Measurements from ENCODE around the gene OSCP1.

Gene OSCP1

DNA sequence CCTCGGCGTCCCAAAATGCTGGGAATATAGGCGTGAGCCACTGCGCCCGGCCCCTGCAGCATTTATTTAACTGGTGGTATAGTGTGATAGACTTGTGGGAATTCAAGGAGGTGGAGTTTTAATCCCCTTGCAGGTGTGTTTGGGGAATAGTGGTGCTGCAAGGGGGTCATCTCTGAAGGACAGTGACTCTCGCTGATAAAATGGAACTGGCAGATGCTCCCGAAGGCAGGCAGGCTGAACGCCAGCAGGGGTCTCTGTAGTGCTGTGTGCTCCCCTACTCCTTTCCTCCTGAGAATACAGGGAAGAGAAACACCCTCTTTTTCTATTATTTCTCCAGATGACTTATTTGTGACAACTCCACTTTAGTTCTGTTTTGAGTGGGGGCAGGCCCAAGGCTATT, 4.0 kb downstream of the OSCP1 start:
- peak; percentile 76 for DNase-seq

DNA sequence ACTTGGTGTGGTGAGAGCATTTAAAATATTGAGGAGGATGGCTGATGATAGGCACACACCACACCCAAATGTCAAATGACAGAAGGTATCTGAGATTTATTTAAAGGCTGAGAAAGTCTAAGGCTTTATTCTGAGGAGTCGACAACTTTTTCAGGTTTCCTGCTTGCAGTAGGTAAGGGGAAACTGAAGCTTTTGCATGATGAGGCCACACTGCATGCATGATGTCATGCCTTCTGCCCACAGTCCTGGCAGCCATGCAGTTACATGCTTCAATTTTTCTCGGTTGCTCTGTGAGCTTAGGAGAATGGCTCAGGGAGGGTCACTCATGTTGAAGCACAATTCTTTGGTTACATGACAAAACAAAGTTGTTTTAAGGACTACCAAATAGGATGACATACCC, 7.0 kb downstream of the OSCP1 start:
- no peak for DNase-seq

DNA sequence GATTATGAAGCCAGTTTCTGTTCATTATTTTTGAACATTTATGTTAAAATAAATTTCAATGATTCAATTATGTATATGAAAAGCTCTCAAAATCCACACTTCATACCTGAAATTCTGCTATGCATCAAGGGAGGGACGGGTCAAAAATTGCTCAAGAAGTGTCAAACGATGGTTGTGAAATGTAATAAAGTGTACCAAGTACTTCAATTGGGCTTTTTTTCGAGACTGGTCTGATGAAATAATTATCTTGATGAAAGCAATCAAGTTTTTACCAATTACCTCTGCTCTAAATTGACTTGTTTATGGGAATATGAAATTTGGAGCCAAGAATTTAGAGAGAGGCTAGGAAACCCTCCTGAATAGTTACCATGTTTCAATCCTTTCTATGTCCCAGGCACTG, 7.9 kb downstream of the OSCP1 start:
- DNase-seq: no peak

DNA sequence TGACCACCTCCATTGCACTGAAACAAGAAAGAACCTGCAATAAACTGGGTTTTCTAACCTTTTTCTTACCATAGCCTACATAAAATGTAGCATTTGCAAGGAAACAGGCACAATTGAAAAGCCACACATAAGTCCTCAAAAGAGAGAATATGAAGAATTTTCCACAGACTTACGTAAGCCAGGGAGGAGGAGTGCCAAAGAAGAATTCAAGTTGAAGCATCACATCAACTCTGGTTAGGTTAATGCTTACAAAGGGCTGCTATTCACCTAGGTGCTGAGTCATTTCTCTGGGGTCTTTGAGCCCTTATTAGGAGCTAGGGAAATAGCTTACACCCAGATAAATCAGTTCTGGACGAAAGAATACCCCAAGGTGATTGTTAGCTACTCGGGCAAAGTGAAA, 9.6 kb downstream of the OSCP1 start:
- no peak for DNase-seq

DNA sequence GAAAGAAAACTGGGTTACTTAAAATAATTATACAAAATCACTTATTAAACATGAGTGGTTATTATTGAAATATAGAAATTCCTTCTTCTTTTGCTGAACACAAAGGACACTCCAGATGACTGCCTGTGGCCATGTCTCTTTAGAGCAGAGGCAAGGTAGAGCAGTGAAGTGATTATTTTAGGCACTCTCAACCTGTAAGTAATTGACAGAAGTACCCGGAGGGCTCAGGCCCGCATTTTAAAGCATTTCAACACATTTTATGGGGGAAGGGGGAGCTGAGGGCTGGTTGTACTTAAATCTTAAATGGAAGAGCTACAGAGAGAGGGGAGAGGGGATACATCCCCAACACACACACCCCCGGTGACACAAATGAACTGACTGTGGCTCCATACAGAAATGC, 10.2 kb downstream of the OSCP1 start:
- DNase-seq: no peak

DNA sequence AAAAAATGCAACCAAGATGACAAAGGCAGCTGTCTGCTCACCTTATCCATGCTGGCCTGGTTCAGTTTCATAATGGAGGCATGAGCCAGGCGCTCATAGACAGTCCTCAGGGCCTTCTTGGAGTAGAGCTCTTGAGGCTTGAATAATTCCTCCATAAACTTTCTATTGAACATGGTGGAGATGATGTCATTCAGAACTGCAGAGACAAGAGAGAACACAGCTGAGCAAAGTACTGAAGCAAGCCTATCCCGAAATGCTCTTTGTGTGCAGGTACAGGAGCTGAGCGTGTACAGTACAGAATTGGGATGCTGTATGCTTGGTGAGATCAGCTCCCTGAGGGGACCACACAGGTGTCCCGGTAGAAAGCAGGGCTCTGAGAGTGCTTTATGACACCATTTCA, 11.5 kb downstream of the OSCP1 start:
- no peak for DNase-seq

DNA sequence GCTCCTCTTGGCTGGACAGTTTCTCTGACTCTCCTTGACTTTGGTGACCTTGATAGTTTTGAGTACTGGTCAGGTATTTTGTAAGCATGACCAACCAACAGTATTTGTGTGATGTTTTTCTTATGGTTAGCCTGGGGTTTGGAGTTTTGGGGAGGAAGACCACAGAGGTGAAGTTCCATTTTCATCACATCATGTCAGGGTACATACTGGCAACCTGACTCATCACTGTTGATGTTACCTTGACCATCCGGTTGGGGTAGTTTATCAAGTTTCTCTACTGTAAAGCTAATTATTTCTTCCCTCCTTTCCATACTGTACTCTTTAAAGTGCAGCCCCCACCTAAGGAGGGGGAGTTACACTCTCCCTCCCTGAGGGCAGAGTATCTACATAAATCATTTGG, 13.4 kb downstream of the OSCP1 start:
- no peak for DNase-seq

DNA sequence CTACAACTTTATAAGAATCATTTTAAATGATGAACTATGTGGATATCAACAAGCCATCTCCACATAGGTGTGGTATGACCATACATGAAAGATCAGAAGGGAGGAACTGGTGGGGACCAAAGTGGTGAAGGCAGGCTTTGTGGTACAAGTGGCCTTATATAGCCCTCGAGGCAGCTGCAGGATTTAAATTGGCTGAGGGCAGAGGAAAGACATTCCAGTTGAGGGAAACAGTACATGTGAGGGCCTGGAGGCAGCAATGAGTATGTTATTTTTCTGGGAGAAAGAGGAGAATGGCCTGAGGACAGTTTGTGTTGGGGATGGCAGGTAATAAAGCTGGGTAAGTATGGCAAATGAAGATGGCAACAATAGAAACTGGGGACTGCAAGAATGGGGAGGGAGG, 17.1 kb downstream of the OSCP1 start:
- no peak for DNase-seq

DNA sequence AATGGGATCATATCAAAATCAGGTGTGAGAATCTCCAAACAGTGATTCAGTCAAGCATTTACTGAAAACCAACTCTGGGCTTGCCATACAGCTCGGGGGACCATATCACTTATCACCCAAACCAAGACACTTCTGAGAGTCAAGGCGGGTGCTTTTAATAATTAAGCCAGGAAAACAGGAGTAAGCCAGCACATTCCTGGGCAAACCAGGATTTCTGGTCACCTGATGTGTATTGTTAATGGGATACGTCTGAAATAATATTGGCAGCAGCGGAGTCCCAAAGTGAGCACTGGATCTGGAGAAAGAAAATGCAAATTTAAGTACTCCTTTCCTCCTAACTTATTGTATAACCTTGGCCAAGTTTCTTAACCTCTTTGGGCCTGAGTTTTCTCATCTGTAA, 17.6 kb downstream of the OSCP1 start:
- no peak for DNase-seq

DNA sequence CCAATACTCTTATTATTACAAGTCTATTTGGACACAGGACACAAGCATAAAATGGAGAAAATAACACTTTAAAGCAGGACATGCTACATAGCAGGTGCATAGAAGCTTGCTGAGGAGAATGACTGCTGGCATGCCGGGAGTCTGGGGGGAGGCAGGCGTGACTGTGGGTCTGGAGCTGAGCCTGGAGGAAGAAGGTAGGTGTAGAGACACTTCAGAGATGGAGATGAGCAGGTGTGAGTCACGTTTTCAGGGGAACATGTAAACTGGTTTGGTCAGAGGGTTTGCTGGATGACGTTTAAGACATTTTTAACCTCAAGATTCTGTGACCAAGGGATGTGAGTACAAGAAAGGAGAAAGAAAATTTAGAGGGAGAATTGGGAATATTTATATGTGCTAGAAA, 24.5 kb downstream of the OSCP1 start:
- no peak for DNase-seq

DNA sequence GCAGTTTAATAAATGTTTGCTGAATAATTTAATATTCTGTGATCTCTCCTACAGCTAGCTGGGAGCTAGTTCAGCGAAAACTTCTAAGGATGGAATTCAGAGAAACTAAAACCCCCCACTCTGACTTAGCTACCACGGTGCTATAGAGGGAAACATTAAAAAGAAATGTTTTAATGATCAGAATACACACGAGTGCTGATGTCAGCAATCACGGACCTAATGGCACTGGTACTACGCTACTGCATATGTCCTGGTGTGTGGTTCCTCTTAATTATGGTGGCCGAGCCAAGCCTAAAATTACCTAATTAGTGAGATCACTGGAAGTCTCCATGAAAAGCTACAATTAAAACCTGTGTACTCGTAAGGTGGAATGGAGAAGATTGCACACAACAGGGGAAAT, 28.6 kb downstream of the OSCP1 start:
- no peak for DNase-seq

DNA sequence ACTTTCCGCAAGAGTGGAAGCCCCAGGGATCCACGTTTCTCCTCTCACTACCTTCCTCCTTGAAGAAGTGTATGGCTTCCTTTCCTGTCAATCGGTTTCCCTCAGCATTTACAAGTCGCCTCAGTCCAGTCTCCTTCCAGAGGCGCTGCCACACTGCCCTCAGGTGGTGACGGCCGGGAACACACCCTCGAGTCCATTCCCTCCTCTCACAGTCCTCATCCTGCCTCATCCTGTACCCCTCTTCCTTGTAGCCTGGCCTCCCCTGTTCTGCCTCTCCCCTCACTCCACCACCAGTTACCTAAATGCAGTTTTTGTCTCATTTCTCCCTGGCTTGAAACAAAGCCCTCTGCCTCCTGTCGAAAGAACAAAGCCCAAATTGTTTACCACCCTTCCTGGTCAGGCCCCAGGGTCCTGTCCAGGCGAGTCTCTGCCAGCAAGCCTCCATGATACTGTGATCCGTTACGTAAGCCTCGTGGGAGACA, 29.4 kb downstream of the OSCP1 start:
- DNase-seq: peak; percentile 76

DNA sequence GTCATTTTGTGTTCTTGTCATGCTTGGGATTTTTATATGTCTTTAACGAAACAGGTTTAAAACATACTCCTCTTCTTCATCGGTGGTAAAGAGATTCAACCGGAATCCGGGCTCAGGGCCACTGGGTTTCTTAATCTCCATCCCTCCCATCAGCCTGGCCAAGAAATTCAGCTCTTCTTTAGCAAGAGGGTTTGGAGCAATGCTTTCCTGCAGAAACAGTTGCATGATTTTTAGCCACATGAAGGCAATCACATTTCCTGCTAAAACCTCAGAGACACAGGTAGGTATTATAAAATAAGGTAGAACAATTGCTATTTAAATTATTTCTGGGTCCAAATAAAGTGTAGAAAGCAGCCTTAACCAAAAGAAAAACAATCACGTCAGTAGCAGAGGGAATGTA, 29.8 kb downstream of the OSCP1 start:
- no peak for DNase-seq

DNA sequence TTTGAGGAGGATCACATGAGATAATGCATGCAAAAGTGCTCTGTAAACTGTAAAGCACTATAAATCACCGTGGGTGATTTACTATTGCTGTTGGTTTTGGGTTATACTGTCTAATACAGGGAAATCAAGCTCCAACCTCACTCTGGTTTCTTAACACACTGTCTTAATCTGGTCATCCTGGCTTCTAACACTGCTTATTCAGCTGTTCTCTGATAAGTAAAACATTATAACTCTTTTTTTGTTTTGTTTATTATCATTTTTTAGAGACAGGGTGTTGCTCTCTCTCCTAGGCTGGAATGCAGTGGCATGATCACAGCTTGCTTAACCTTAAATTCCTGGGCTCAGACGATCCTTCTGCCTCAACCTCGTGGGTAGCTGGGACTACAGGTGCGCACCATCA, 30.7 kb downstream of the OSCP1 start:
- DNase-seq: no peak

DNA sequence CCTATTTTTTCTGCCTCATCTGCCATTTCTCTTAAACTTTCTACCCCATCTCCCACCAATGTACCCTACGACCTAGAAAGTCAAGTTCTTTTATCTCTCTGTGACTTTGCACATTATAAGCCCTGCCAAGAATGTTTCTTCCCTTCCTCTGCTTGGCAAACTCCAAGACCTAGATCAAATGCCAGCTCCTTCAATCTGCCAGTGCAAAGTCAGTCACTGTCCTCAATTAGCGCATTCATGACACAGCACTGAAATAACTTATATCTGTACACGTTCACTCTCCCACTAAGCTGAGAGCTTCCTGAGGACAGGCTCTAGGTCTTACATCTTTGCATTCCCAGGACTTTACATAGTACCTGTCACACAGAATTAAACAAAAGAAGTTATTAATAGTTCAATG, 31.1 kb downstream of the OSCP1 start:
- no peak for DNase-seq

DNA sequence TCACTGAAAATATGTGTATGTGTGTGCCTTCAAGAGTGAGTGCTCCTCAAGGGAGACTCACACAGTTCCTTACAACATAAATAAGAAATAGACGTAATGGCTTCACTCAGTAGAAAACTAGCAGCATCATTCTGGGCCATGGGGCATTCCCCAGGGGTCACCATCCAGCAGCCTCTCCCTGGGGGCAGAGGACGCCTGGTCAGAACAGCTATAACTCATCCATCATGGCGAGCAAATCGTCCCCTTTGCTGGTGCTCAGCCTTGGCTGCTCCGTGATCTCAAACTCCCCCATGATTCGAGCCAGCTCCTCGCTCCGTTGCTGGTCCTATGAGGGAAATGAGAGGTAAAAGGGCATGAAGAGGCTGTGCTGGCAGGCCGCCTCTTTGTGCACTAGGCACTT, 32.3 kb downstream of the OSCP1 start:
- no peak for DNase-seq

DNA sequence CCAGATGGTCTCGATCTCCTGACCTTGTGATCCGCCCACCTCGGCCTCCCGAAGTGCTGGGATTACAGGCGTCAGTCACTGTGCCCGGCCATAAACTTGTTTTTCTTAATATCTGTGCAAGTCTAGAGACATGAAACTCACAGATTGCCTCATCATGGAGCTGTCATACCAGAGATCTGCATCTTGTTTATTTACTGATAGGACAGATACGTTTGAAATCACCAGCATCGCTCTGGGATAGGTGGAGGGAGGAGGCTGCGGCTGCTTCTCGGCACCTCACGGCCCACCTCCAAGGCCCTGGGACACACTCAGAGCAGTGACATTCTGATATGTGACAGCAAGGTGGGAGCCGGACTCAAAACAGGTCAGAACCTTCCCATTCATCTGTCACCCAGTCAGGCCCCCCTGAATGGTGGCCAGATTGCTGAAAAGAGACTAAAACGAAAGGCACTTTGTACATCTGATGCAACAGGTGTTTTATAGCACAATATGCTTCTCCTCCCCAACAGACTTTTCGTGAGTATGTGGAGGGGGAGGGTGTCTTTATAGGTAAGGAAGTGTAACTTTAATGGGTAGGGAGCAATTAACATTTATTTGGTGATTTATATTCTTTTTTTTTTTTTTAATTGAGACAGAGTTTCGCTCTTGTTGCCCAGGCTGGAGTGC, 34.5 kb downstream of the OSCP1 start:
- peak; percentile 4 for DNase-seq

DNA sequence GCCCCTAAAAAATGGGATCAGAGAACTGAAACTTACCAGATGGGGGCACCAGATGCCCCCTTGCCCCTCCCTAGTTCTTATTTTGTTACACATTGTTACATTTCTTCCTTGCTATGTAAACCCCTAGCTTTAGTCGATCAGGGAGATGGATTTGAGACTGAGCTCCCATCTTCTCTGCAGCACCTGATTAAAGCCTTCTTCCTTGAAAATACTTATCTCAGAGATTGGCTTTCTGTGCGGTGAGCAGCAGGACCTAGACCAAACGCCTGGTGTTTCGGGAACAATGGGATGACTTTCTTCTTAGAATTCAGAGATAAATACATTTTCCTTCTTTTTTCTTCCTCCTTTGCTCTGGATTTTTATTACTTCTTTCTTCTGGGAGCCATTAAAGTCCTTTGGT, 35.9 kb downstream of the OSCP1 start:
- no peak for DNase-seq

DNA sequence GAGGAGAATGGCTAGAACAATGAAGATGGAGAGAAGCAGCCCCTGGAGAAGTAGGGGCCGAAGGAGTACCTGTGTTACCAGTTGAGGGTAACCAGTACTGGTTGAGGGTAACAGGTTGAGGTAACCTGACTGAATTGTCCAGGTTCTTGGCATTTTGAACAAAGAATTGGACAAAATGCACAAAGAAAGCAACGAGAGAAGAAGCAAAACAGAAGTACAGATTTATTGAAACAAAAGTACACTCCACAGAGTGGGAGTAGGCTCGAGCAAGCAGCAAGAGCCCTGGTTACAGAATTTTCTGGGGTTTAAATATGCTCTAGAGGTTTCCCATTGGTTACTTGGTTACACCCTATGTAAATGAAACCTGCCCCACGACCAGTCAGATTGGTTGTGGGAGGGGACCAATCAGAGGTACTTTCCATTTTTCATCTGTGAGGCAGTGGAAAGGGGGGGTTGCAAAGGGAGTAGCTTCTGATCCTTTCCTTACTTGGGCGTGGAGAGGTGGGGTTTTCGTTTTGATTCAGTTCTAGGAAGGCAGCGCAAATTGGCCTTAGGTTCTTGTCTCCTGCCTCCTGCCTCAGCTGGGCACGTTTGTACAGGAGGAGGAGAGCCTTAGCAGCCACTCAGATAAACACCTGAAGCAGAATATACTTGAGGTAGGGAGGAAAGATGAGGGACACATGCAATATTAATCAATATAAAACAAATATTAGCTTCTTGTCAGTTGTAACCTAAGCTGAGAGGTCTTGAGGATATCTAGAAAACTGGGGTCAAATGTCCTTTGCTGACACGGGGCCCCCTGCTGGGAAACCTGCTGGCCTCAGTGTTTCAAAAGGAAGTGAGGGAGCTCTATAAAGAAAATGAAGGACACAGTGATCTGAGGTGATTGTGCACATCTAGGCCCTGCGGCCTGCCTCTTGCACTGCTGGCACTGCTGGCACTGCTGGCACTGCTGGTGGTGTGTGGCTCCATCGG, 38.3 kb downstream of the OSCP1 start:
- DNase-seq: peak; percentile 53

DNA sequence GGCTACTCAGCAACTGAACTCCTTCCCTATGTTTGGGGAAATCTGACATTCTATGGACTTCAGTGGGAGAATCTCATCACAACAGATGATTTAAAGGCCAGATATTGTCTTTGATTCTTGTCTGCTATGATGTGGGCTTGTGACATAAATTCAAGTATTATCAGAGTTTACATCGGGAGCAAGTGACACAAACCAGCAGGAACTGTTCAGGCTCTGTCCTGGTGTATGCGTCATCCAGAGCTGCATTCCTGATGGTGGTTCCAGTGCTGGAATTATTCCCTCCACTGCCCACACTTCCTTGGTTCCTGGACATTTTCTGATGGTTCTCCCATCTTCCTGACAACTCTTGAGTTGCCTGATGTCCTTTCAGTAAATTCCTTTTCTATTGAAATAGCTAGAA, 41.8 kb downstream of the OSCP1 start:
- DNase-seq: no peak

DNA sequence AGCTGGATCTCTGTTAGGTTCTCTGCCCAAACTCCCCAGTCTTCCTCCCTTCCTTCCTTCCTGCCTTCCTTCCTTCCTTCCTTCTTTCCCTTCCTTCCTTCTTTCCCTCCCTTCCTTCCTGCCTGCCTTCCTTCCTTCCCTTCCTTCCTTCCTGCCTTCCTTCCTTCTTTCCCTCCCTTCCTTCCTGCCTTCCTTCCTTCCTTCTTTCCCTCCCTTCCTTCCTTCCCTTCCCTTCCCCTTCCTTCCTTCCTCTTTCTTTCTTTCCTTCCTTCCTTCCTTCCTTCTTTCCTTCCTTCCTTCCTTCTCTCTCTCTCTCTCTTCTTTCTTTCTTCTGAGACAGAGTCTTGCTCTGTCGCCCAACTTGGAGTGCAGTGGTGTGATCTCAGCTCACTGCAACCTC, 43.8 kb downstream of the OSCP1 start:
- no peak for DNase-seq

DNA sequence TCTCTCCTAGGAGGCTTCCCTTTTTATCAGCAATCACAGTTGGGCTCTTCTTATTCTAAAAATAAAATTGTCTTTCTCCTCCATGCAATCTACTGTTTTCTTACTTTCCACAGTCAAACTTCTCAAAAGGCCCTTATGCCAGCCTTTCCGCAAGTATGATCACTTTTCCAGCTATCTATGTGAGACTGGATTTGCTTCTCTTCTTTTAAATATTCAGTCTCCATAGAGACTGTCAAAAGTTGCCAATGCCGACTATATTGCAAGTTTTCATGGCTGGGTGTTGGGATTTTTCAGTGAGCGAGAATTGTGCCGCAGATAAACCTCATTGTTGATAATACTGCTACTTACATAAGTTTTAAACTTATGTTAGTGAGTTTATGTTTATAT, 47.8 kb downstream of the OSCP1 start:
- DNase-seq: no peak

DNA sequence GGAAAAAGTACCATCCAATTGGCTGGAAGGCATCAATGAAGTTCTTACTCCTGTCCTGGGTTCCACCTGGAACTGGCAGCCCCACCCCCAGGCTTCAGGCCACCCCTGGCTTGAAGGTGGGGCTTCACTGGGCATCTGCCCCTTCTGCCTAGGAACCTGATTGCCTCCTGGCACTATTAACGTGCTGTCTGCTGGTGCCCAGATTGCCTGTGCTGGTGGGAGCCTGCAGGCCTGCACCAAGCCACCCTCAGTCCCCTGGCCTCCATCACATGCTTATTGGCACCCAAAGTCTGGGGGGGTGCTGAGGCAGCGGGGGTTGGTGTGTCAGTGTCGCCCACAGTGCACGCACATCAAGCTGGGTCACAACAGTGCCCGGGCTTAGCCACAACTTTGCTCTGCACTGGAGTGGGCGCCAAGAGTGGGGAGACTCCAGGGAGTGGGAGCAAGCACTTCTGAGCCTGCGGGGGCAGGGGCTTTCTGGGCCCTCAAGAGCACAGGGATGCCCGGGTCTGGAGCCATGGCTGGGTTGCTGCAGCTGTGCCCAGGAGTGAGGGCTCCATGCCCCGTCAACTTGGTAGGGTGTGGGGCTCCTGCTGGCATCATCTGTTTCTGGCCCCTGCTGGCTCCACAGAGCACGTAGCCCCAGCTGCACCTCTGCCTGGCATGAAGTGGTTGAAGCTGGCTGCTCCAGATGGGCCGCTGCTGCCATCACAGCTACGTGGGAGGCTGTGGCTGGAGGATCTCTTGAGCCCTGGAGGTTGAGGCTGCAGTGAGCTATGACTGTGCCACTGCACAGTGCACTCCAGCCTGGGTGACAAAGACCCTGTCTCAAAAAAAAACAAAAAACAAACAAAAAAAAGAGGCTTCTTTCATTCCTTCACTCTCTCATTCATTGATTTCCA, 48.4 kb downstream of the OSCP1 start:
- DNase-seq: no peak

Measured in NCI-H2171 treated with DMSO at 0.1 percent for 48 hours (cell line).